Neural crest cell (in vitro differentiated cells): ENCODE data around the gene PLXNA2. TPM values are rescaled to one million over a fixed set of nuclear protein-coding genes. Genes with fewer than 3 reads are reported as not detected.

ENCODE experiments used
- DNase-seq: peaks from one replicate; pipeline ENCODE4 v3.0.0; 2021; ENCODE audit warnings: low read depth, mixed read lengths, low spot score
- H3K27ac Mint-ChIP-seq: one replicate; pipeline ENCODE4 v1.8.0; 2021; ENCODE audit warnings: mild to moderate bottlenecking, mixed read lengths; ENCODE audit not compliant: unreplicated experiment
- H3K27me3 Mint-ChIP-seq: 2 replicates; pipeline ENCODE4 v1.8.0; 2021; ENCODE audit warnings: low read depth, mild to moderate bottlenecking, mixed read lengths
- H3K36me3 Mint-ChIP-seq: 2 replicates; pipeline ENCODE4 v1.8.0; 2021; ENCODE audit warnings: low read depth, mild to moderate bottlenecking, mixed read lengths
- H3K4me1 Mint-ChIP-seq: 2 replicates; pipeline ENCODE4 v1.8.0; 2021; ENCODE audit warnings: mixed read lengths
- H3K4me3 Mint-ChIP-seq: one replicate; pipeline ENCODE4 v1.8.0; 2021; ENCODE audit warnings: mild to moderate bottlenecking, mixed read lengths
- H3K9me3 Mint-ChIP-seq: 2 replicates; pipeline ENCODE4 v1.8.0; 2021; ENCODE audit warnings: mixed read lengths
- CTCF ChIP-seq: fragments of 200-600 bp; sonication (generic); conservative IDR thresholded peaks from 2 replicates; pipeline ENCODE4 v1.5.0; 2021; ENCODE audit warnings: antibody characterized with exemption, mild to moderate bottlenecking
- total RNA-seq: library from RNA; stranded (reverse); gene quantifications from 2 replicates; pipeline ENCODE4 v1.2.1, GENCODE V29; 2021

Gene PLXNA2
- total RNA-seq, 1 donor from 2014 or later = 37.7 TPM

DNA sequence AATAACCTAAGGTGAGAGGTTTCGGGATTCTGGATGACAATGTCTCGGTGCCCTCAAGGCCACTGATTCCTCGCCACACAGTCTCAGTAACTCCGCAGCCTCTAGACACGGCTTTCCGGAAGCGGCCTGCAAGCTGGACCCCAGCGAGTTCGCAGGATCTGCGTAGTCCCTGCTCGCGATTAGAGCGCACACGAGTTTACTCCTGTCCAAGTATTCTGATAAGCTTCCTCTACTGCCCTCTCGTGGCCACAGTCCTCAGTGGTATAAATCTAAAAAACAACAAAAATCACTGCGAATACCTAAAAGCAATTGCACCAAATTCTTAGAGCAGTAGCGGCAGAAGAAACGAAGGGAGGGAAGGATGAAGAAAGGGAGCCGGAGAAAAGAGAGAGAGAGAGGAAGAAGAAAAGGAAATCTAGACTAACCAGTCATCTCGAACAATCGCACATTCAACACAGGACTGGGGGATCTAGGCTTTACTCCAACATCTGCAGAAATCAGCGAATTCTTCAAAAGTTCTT, 1.1 kb upstream of the PLXNA2 start:
- Mint-ChIP-seq H3K36me3 (no peaks in the 10 kb centered on the region), H3K27me3 (peaks cover 33% of the 10 kb centered on the region), H3K9me3 (no peaks in the 10 kb centered on the region), H3K4me3 (peak overlapping the region; percentile 88), H3K4me1 (peaks cover 38% of the 10 kb centered on the region), H3K27ac (no peak overlapping the region)
- peak; percentile 93 for DNase-seq
- peak; percentile 87 for TF ChIP-seq CTCF

DNA sequence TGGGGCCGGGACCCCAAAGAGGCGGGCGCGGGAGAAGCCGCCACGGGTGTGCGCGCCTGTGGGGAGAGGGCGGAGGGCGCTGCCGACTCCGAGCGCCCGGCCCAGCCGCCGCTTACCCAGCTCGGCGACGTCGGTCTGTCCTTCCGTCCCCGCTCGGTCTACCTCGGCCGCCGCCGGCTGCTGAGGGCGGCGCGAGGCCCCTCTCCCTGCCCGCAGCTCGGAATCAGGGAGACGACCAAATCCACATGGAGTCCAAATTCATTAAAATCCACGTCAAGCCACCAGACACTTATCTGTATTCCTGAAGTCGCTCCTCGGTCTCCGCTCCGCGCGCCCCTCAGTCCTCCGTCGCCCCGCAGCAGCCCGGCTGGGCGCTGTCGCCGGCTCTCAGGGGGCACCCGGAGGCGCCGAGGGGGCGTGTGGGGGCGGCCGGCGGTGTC, 637 bp downstream of the PLXNA2 start:
- TF ChIP-seq CTCF = no peak
- H3K27me3 Mint-ChIP-seq = peaks cover 33% of the 10 kb centered on the region
- peaks cover 40% of the 10 kb centered on the region for H3K4me1 Mint-ChIP-seq
- H3K27ac Mint-ChIP-seq = no peak overlapping the region
- no peaks in the 10 kb centered on the region for H3K36me3 Mint-ChIP-seq
- H3K4me3 Mint-ChIP-seq = peak overlapping the region; percentile 94
- H3K9me3 Mint-ChIP-seq = no peaks in the 10 kb centered on the region
- DNase-seq = no peak

DNA sequence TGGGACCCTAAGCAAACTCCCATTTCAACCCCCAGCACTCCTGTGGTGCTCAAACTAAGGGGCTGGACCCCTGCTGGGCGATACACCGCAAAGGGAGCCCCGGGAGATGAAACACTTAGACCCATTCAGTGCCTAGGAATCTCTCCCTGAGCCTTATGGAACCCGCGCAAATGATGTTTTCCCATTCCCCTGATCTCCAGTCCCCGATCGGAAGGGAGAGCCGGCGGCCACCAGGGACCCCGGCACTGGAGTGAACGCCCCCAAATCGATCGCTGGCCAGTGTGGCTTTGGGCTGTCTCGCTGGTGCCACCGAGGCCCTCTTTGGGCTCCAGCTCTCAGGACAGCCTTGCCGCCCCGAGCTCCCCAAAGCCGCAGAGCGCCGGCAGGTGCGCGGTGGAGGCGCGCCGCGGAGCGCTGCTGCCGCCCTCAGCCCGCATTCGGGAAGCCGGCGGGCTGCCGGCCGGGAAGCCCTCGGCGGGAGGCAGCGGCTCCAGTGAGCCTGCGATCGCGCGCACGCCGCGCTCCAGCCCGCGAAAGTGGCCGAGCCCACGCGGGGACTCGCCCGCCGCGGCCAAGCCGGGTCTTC, 1.1 kb downstream of the PLXNA2 start:
- no peaks in the 10 kb centered on the region for H3K36me3 Mint-ChIP-seq
- TF ChIP-seq CTCF = peak; percentile 30
- peak overlapping the region; percentile 9 for H3K27ac Mint-ChIP-seq
- DNase-seq = no peak
- H3K27me3 Mint-ChIP-seq = peaks cover 33% of the 10 kb centered on the region
- peaks cover 46% of the 10 kb centered on the region for H3K4me1 Mint-ChIP-seq
- peak overlapping the region; percentile 91 for H3K4me3 Mint-ChIP-seq
- no peaks in the 10 kb centered on the region for H3K9me3 Mint-ChIP-seq

DNA sequence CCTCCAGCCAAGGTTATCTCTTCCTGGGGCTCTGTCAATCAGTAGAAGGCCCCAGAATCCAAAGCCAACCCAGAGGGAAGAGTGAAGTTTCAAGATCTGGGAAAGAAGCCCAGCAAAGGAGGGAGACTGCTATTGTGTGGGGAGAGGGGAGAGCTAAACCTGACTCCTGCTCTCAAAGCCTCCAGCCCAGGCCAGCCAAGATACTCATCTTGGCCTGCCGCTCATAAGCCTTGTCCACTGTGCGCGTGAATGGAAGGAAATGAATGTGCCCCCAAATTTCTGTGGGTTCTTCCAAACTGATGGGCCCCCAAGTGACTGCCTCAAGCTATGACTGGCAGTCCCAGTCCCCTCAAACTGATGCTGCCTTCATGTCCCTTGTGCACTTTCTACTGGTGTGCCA, 2.0 kb downstream of the PLXNA2 start:
- Mint-ChIP-seq H3K27ac (no peak overlapping the region), H3K27me3 (peaks cover 35% of the 10 kb centered on the region), H3K9me3 (no peaks in the 10 kb centered on the region), H3K36me3 (no peaks in the 10 kb centered on the region), H3K4me3 (peak overlapping the region; percentile 91), H3K4me1 (peaks cover 48% of the 10 kb centered on the region)
- TF ChIP-seq CTCF = no peak
- DNase-seq = no peak

GRCh38 chr1:208241512-208241911, 2.7 kb downstream of the PLXNA2 start:
- Mint-ChIP-seq H3K4me3 (peak overlapping the region; percentile 91), H3K27me3 (peaks cover 35% of the 10 kb centered on the region), H3K9me3 (no peaks in the 10 kb centered on the region), H3K27ac (no peak overlapping the region), H3K36me3 (no peaks in the 10 kb centered on the region), H3K4me1 (peaks cover 54% of the 10 kb centered on the region)
- DNase-seq = no peak
- no peak for TF ChIP-seq CTCF
